HCT116 (cell line): ENCODE measurements around the gene RTL3. TPM values are rescaled to one million over a fixed set of nuclear protein-coding genes. Genes with fewer than 3 reads are reported as not detected.

Experiments
- ATAC-seq: fragments of 200-7000 bp; cut with Tn5 transposase; 2 replicates; pipeline ENCODE4 v1.9.1; 2020; ENCODE audit warnings: mild to moderate bottlenecking, moderate library complexity
- BruUV-seq: library from RNA; stranded (reverse); fragments of 400-500 nt; replicated peaks from 2 replicates; lab custom pipeline; 2021; lab: Mats Ljungman, UMichigan
- CTCF ChIA-PET: fragments of 300-600 bp; sonication (Branson Sonifier 250); formaldehyde crosslinking; loops from one replicate; lab custom pipeline; 2021; ENCODE audit warnings: antibody characterized with exemption; lab: Charles Lee
- POLR2A ChIA-PET: fragments of 300-600, 350-600 bp; sonication (Branson Sonifier 250); formaldehyde crosslinking; loops from one replicate; lab custom pipeline; 2021; ENCODE audit warnings: antibody characterized with exemption; lab: Charles Lee
- RAD21 ChIA-PET, 2 experiments: fragments of 300-600 bp; sonication (Branson Sonifier 250); formaldehyde crosslinking; loops; one replicate each; lab custom pipeline; 2023; ENCODE audit warnings: low total read pairs in 2 of 2; ENCODE audit not compliant: uncharacterized antibody in 2 of 2, unreplicated experiment in 2 of 2, low non-redundant PET in 1 of 2; lab: Charles Lee
- DNase-seq: peaks from one replicate; pipeline ENCODE4 v3.0.0-alpha.2; 2010; ENCODE audit warnings: low read depth, low spot score
- H2AFZ ChIP-seq: fragments of 200-600 bp; shearing (Covaris generic), sonication (generic); 2 replicates; pipeline ENCODE4 v1.6.1; 2017; ENCODE audit warnings: low read depth, mixed run types, mixed read lengths, antibody characterized with exemption, low read length; ENCODE audit not compliant: poor library complexity, severe bottlenecking
- H3K27ac ChIP-seq: 2 replicates; pipeline ENCODE4 v1.5.1; 2012; ENCODE audit warnings: low read depth, low read length
- H3K27me3 ChIP-seq: fragments of 200-600 bp; sonication (generic); 2 replicates; pipeline ENCODE4 v1.6.1; 2016; ENCODE audit warnings: mixed run types, low read length, mixed read lengths; ENCODE audit not compliant: insufficient read depth
- H3K36me3 ChIP-seq, 2 experiments: fragments of 200-500 bp in 1 of 2; fragments of 200-600 bp in 1 of 2; sonication (Bioruptor generic) in 1 of 2; sonication (generic) in 1 of 2; 2 replicates each; pipeline versions ENCODE4 v1.5.1 to v1.6.1; 2014 to 2016; ENCODE audit warnings: low read length in 2 of 2, inconsistent platforms in 1 of 2, mixed read lengths in 1 of 2, mixed run types in 1 of 2; ENCODE audit not compliant: insufficient read depth in 2 of 2, control insufficient read depth in 1 of 2
- H3K4me1 ChIP-seq, 2 experiments: fragments of 200-600 bp in 1 of 2; sonication (generic) in 1 of 2; 2 replicates each; pipeline versions ENCODE4 v1.5.1 to v1.6.1; 2012 to 2017; ENCODE audit warnings: low read length in 2 of 2, inconsistent platforms in 1 of 2, mild to moderate bottlenecking in 1 of 2, mixed read lengths in 1 of 2, mixed run types in 1 of 2, moderate library complexity in 1 of 2; ENCODE audit not compliant: insufficient read depth in 2 of 2, control insufficient read depth in 1 of 2
- H3K4me2 ChIP-seq: fragments of 200-600 bp; sonication (generic); 2 replicates; pipeline ENCODE4 v1.6.1; 2017; ENCODE audit warnings: mixed run types, low read length, mixed read lengths
- H3K4me3 ChIP-seq, 2 experiments: fragments of 200-600 bp in 1 of 2; sonication (generic) in 1 of 2; replicated peaks in 1 of 2; 2 replicates each; pipeline ENCODE4 v1.5.1; 2011 to 2016; ENCODE audit warnings: low read length in 2 of 2, control low read depth in 1 of 2, low read depth in 1 of 2, mild to moderate bottlenecking in 1 of 2, mixed read lengths in 1 of 2, mixed run types in 1 of 2
- H3K79me2 ChIP-seq: fragments of 200-600 bp; sonication (generic); 2 replicates; pipeline ENCODE4 v1.6.1; 2017; ENCODE audit warnings: mild to moderate bottlenecking, mixed run types, low read length, moderate library complexity, mixed read lengths; ENCODE audit not compliant: insufficient read depth
- H3K9ac ChIP-seq: fragments of 200-600 bp; sonication (generic); 2 replicates; pipeline ENCODE4 v1.6.1; 2016; ENCODE audit warnings: low read length, mixed read lengths
- H3K9me2 ChIP-seq: fragments of 200-600 bp; sonication (generic), shearing (Covaris generic); 2 replicates; pipeline ENCODE4 v1.6.1; 2017; ENCODE audit warnings: mixed run types, mild to moderate bottlenecking, moderate library complexity; ENCODE audit not compliant: insufficient read depth
- H3K9me3 ChIP-seq, 2 experiments: fragments of 200-500 bp in 1 of 2; fragments of 200-600 bp in 1 of 2; sonication (Bioruptor generic) in 1 of 2; sonication (generic) in 1 of 2; 2 replicates each; pipeline ENCODE4 v1.6.1; 2014 to 2017; ENCODE audit warnings: low read length in 2 of 2, mixed read lengths in 2 of 2, inconsistent platforms in 1 of 2, low read depth in 1 of 2, mild to moderate bottlenecking in 1 of 2, mixed run types in 1 of 2, moderate library complexity in 1 of 2; ENCODE audit not compliant: control insufficient read depth in 1 of 2, insufficient read depth in 1 of 2
- H4K20me1 ChIP-seq: fragments of 200-600 bp; sonication (generic), shearing (Covaris generic); 2 replicates; pipeline ENCODE4 v1.6.1; 2017; ENCODE audit warnings: mixed run types, mild to moderate bottlenecking, moderate library complexity; ENCODE audit not compliant: insufficient read depth
- CBX3 ChIP-seq: IDR thresholded peaks from 2 replicates; pipeline ENCODE4 v1.6.1; 2012; ENCODE audit warnings: low read depth
- CEBPB ChIP-seq: IDR thresholded peaks from 2 replicates; pipeline ENCODE4 v1.6.1; 2012; ENCODE audit warnings: low read depth
- EGR1 ChIP-seq: IDR thresholded peaks from 2 replicates; pipeline ENCODE4 v1.6.1; 2012; ENCODE audit warnings: low read depth
- EZH2 ChIP-seq: fragments of 200-600 bp; sonication (generic); IDR thresholded peaks from 2 replicates; pipeline ENCODE4 v1.6.1; 2017; ENCODE audit warnings: antibody characterized with exemption, mixed run types
- FOSL1 ChIP-seq: IDR thresholded peaks from 2 replicates; pipeline ENCODE4 v1.6.1; 2012; ENCODE audit warnings: low read depth
- JUND ChIP-seq: IDR thresholded peaks from 2 replicates; pipeline ENCODE4 v1.6.1; 2012
- POLR2A ChIP-seq: IDR thresholded peaks from 2 replicates; pipeline ENCODE4 v1.7.0; 2011; ENCODE audit warnings: borderline replicate concordance; ENCODE audit not compliant: insufficient read depth, insufficient read length; ENCODE audit errors: extremely low read depth
- POLR2AphosphoS5 ChIP-seq: IDR thresholded peaks from 2 replicates; pipeline ENCODE4 v1.6.1; 2011; ENCODE audit warnings: mild to moderate bottlenecking, low read depth, low read length, moderate library complexity
- RAD21 ChIP-seq: IDR thresholded peaks from 2 replicates; pipeline ENCODE4 v1.6.1; 2012; ENCODE audit warnings: low read depth, mild to moderate bottlenecking
- SIN3A ChIP-seq: IDR thresholded peaks from 2 replicates; pipeline ENCODE4 v1.6.1; 2012; ENCODE audit warnings: low read depth
- SP1 ChIP-seq: IDR thresholded peaks from 2 replicates; pipeline ENCODE4 v1.6.1; 2012; ENCODE audit warnings: low read depth
- TCF7L2 ChIP-seq: IDR thresholded peaks from 2 replicates; pipeline ENCODE4 v1.7.0; 2011; ENCODE audit warnings: borderline replicate concordance, inconsistent platforms; ENCODE audit not compliant: insufficient read depth, insufficient read length; ENCODE audit errors: extremely low read depth
- YY1 ChIP-seq: IDR thresholded peaks from 2 replicates; pipeline ENCODE4 v1.6.1; 2011; ENCODE audit warnings: low read length, low read depth, moderate library complexity, mild to moderate bottlenecking; ENCODE audit not compliant: insufficient replicate concordance; ENCODE audit errors: extremely low read depth
- ZFX ChIP-seq: fragments of 450-650 bp; IDR thresholded peaks from 2 replicates; pipeline ENCODE4 v1.6.1; 2017
- ZNF274 ChIP-seq: fragments of 200-500 bp; sonication (Bioruptor generic); IDR thresholded peaks from 2 replicates; pipeline ENCODE4 v1.6.1; 2014; ENCODE audit warnings: mild to moderate bottlenecking, low read depth, low read length, inconsistent platforms
- intact Hi-C: fragments of 100-400 bp; cut with micrococcal nuclease; formaldehyde crosslinking; loops from 2 replicates; pipeline ENCODE4 v1.10.0; 2022
- total RNA-seq: library from RNA; stranded (reverse); gene quantifications from one replicate; pipeline ENCODE4 v1.2.1, GENCODE V29; 2021; ENCODE audit not compliant: unreplicated experiment
- TF ChIP-seq, protein P1 (sequence below): IDR thresholded peaks from 2 replicates; pipeline ENCODE4 v1.6.1; 2012
- TF ChIP-seq, protein P2 (sequence below): IDR thresholded peaks from 2 replicates; pipeline ENCODE4 v1.6.1; 2011; ENCODE audit warnings: mild to moderate bottlenecking, low read length, moderate library complexity; ENCODE audit not compliant: insufficient replicate concordance; ENCODE audit errors: extremely low read depth
- TF ChIP-seq, protein P3 (sequence below): IDR thresholded peaks from 2 replicates; pipeline ENCODE4 v1.6.1; 2012; ENCODE audit warnings: low read depth

RTL3 gene
- total RNA-seq, 1 experiment from 2014 or later: not detected

DNA sequence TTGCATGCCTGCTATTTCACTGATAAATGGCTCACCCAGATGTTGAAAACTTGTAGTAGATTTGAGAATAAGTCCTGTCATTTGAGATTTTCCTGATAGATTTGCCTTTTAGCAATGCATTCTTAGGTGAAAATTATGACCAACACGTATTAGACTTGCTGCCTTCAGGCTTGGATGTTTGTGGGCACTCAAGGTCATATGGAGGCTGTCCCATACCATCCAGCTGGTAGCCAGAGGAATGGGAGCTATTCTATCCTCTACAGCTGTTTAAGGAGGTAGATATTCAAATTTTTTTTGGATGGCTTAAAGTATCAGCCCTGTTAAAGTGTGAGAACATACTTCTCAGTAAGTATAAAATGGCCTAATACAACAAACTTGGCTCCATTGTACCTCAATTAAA is 34.7 kb downstream of the RTL3 start:
- Histone ChIP-seq H3K9me2 (no peaks in the 10 kb centered on the region), H3K27me3 (no peaks in the 10 kb centered on the region), H3K9me3 (no peaks in the 10 kb centered on the region), H2AFZ (no peak overlapping the region), H3K4me1 (no peaks in the 10 kb centered on the region), H4K20me1 (no peaks in the 10 kb centered on the region), H3K9ac (no peak overlapping the region), H3K4me2 (no peak overlapping the region), H3K79me2 (no peaks in the 10 kb centered on the region), H3K36me3 (no peaks in the 10 kb centered on the region), H3K27ac (no peak overlapping the region), H3K4me3 (no peak overlapping the region)
- no peak for TF ChIP-seq POLR2AphosphoS5
- no peak for TF ChIP-seq RAD21
- TF ChIP-seq POLR2A: no peak
- TF ChIP-seq CBX3: no peak
- TF ChIP-seq, protein P1, sequence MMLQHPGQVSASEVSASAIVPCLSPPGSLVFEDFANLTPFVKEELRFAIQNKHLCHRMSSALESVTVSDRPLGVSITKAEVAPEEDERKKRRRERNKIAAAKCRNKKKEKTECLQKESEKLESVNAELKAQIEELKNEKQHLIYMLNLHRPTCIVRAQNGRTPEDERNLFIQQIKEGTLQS: no peak
- TF ChIP-seq EZH2: no peak
- no peak for TF ChIP-seq CEBPB
- no peak for TF ChIP-seq SP1
- TF ChIP-seq SIN3A: no peak
- no peak for TF ChIP-seq ZFX
- no peak for TF ChIP-seq FOSL1
- TF ChIP-seq, protein P2, sequence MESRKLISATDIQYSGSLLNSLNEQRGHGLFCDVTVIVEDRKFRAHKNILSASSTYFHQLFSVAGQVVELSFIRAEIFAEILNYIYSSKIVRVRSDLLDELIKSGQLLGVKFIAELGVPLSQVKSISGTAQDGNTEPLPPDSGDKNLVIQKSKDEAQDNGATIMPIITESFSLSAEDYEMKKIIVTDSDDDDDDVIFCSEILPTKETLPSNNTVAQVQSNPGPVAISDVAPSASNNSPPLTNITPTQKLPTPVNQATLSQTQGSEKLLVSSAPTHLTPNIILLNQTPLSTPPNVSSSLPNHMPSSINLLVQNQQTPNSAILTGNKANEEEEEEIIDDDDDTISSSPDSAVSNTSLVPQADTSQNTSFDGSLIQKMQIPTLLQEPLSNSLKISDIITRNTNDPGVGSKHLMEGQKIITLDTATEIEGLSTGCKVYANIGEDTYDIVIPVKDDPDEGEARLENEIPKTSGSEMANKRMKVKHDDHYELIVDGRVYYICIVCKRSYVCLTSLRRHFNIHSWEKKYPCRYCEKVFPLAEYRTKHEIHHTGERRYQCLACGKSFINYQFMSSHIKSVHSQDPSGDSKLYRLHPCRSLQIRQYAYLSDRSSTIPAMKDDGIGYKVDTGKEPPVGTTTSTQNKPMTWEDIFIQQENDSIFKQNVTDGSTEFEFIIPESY: no peak
- TF ChIP-seq TCF7L2: no peak
- no peak for TF ChIP-seq YY1
- no peak for TF ChIP-seq EGR1
- TF ChIP-seq, protein P3, sequence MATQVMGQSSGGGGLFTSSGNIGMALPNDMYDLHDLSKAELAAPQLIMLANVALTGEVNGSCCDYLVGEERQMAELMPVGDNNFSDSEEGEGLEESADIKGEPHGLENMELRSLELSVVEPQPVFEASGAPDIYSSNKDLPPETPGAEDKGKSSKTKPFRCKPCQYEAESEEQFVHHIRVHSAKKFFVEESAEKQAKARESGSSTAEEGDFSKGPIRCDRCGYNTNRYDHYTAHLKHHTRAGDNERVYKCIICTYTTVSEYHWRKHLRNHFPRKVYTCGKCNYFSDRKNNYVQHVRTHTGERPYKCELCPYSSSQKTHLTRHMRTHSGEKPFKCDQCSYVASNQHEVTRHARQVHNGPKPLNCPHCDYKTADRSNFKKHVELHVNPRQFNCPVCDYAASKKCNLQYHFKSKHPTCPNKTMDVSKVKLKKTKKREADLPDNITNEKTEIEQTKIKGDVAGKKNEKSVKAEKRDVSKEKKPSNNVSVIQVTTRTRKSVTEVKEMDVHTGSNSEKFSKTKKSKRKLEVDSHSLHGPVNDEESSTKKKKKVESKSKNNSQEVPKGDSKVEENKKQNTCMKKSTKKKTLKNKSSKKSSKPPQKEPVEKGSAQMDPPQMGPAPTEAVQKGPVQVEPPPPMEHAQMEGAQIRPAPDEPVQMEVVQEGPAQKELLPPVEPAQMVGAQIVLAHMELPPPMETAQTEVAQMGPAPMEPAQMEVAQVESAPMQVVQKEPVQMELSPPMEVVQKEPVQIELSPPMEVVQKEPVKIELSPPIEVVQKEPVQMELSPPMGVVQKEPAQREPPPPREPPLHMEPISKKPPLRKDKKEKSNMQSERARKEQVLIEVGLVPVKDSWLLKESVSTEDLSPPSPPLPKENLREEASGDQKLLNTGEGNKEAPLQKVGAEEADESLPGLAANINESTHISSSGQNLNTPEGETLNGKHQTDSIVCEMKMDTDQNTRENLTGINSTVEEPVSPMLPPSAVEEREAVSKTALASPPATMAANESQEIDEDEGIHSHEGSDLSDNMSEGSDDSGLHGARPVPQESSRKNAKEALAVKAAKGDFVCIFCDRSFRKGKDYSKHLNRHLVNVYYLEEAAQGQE: no peak
- TF ChIP-seq JUND: no peak
- no peak for TF ChIP-seq ZNF274
- ChIA-PET POLR2A (no interaction called here), CTCF (no interaction called here), RAD21 (no interaction called here)
- ATAC-seq (no peak), DNase-seq (no peak)
- no TSS peak for BruUV-seq
- intact Hi-C loops: no loop called here
